Stimulated activated CD4-positive, alpha-beta T cell treated with anti-CD3 and anti-CD28 coated beads, Interleukin-12 subunit alpha, Interleukin-12 subunit beta, amount 100 ng/mL, for 4 hours (primary cell): ENCODE measurements around the gene ZNF414.
A peak's percentile ranks its signal among the peaks of the same experiment; 100 is the strongest.
"Not testable (repeated sequence)": the region's sequence is repeated elsewhere in the genome, so short reads cannot be mapped to it uniquely, and the experiment has no call there.

Experiments used
- DNase-seq: peaks from one replicate; pipeline ENCODE4 v3.0.0-alpha.2; 2020

Gene ZNF414

DNA sequence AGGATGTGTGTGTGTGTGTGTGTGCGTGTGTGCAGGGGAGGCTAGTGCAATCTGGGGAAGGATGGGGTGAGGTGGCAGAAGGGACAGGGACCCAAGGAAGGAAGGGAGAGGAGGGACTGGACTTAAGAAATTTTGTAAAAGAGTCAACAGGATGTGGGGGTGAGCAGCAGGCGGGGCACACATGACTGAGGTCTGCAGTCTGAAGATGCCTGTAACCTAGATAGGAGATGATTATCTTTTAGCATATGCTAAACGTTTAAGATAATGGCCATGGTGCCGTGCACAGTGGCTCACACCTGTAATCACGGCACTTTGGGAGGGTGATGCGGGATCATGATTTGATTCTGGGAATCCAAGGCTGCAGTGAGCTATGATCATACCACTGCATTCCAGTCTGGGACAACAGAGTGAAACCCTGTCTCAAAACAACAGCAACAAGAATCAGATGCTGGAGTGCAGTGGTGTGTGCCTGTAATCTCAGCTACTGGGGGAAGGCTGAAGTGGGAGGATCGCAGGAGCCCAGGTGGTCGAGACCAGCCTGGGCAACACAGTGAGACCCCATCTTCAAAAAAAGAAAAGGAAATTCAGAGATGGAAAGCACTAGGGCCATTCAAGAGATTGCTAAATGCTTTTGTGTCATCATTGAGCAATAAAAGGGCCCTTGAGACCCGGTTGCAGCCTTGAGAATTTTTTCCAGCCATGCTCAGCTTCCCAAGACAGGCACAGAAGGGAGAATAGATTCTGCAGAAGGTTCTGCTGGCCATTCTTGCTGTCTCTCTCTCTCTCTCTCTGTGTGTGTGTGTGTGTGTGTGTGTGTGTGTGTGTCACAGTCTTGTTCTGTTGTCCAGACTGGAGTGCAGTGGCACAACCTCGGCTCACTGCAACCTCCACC is 3.8 kb upstream of the ZNF414 start:
- DNase-seq = no peak

DNA sequence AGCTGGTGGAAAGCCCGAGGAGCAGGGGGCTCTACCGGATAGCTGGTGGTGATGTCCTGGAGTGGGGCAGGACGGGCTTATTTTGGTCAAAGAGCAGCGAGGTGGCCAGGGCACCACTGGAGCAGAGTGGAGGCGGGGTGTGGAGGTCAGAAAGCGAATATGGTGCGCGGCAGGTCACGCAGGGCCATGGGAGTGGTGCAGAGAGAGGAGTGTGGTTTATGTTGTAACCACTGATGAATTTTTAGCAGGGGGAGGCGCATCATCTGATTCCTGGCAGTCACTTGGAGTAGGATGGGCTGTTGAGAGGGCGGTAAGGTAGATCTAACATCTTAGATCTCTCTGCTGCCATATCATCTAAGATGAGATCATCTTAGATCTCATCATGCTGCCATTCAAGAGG is 1.4 kb upstream of the ZNF414 start:
- no peak for DNase-seq

GRCh38 chr19:8514505-8515009 is 590 bp upstream of the ZNF414 start:
- not testable (repeated sequence) for DNase-seq

- no peak for DNase-seq
These were observed 806 bp downstream of the ZNF414 start for GRCh38 chr19:8513036-8513686.

- DNase-seq = no peak
These were observed 1.6 kb downstream of the ZNF414 start for GRCh38 chr19:8512115-8512967.

DNA sequence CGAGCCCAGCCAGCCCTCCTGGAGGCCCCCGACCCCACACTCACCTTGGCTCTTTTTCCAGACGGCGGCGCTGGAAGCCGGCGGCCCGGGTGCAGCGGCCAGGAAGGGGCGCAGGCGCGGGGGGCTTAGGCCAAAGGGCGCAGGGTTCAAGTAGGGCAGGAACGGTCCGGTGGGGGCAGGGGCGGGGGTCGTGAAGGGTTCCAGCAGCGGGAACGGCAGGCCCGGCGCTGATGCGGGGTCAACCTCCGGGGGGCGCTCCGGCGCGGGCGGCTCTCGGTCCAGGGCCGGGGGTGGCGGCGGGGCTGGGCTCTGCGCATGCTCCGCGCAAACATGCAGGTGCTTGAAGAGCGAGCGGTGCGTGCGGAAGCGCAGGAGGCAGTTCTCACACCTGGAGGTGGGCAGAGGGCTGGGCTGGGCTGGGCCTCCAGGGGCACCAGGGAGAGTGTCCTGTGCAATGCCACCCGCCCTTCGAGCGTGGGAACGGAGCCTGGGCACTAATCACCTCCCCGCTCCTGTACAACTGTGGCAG is 2.3 kb downstream of the ZNF414 start:
- DNase-seq = no peak

DNA sequence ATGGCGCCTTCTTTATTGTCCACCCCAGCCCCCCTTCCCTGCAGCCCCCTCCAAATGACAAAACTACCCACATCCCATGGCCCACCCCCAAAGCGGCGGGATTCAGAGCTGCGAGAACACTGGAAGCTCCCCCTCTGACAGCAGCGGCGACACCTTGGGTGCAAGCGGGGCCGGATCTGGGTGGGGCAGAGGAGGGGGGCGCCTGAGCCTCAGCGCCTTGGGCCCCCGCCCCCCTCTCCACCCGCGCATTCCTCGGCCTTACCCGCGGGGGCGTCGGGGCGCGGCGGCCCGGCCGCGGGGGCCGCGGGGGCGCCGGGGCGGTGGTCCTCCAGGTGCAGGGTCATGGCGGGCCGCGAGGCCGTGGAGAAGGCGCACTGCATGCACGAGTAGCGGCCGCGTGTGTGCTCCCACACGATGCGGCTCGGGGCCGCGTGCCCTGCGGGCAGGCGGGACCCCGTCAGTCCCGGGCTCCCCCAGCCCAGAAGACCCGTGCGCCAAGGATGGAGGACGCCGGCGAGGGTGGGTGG is 3.3 kb downstream of the ZNF414 start:
- no peak for DNase-seq

DNA sequence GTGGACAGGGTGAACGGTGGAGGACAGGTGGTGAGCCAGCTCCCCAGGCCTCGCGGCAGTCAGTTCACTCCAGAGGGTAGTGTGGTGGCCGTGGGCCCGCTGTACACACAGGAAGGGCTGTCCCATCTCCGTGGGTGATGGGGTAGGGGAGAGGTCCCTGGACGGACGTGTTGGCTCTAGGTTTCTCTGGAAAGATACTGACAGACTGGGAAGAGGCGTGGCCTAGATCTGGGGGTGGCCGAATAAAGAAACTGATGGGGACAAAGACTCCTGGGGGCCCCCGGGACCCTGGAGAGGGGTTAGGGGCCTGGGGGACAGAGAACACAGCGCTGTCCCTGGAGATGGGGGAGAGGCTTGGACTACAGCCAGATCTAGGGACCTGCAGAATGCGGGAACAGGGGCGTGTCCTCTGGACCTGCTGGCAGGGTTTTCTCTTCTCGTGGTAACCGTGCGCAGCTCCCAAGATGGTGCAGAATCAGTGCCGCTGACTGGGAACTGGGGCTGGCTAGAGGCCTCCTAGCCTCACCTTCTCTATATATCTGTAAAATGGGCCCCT is 7.5 kb downstream of the ZNF414 start:
- DNase-seq = no peak

DNA sequence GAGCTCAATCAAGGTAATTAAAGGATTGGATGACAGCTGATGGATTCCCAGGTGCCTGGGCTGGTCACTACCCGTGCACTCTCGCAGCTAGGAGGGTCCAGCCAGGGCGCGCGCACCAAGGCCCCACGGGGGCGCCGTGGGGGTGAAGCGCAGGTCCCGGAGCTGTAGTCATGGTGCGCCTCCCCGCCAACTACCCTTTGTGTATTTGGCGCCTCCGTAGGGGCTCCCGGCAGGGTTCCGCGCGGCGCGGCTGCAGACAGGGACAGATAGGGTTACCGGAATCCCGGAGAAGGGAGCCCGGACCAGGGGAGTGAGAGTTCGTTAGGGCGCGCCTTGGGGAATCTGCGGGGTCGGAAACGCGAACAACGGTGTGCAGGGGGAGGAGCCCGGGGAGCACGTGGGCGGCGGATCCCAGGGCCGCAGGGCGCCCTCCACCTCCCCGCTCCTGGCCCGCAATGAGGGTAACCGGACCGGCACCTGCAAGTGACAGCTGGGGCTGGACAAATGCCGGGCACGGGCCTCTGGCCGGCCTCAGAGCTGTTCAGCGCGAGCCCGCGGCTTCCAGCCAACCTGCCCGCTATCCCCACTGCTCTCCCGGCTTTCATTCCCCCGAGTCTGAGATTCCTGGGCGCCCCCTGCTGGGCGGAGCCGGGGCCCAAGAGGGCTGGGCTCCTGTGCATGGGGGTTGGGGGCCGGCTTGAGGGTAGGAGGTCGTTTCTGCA is 8.1 kb downstream of the ZNF414 start:
- DNase-seq = peak; percentile 79

- DNase-seq = no peak
These were observed 9.0 kb downstream of the ZNF414 start for GRCh38 chr19:8504919-8505318.

DNA sequence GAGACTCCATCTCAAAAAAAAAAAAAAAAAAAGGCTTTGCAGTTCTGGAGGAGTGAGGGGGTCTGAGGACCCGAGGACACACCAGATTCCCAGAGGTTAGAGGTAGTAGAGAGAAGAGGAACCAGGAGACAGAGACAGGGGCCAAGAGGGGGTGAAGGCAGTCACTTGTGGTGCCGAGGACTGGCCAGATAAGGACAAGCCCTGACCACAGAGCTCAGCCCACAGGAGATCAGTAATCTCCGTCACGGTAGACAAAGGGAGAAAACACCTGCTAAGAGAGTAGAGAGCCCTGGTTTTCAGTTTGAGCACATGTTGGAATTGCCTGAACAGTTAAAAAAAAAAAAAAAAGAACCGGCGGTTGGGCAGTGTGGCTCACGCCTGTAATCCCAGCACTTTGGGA is 9.8 kb downstream of the ZNF414 start:
- DNase-seq = no peak

- no peak for DNase-seq
These were observed 10.5 kb downstream of the ZNF414 start for GRCh38 chr19:8503510-8503909.

DNA sequence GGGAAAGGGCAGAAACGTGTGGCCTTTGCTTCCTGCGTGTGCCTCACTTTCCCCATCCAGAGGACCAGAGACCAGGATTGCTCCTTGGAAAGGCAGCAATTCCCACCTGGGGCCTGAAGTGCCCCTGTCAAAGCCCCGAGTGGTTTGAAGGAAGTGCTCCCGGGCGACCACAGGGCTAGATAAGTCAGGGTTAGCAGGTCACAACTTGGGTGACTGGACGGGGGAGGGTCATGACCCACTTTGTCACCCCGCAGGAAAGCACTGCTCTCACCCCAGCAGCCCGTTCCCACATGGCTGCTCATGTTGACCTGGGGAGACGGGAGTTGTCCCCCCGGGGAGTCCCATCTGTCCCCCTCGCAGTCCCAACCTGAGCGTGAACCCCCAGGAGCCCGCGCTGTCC is 12.0 kb downstream of the ZNF414 start:
- no peak for DNase-seq

GRCh38 chr19:8501516-8501915 is 12.5 kb downstream of the ZNF414 start:
- no peak for DNase-seq

DNA sequence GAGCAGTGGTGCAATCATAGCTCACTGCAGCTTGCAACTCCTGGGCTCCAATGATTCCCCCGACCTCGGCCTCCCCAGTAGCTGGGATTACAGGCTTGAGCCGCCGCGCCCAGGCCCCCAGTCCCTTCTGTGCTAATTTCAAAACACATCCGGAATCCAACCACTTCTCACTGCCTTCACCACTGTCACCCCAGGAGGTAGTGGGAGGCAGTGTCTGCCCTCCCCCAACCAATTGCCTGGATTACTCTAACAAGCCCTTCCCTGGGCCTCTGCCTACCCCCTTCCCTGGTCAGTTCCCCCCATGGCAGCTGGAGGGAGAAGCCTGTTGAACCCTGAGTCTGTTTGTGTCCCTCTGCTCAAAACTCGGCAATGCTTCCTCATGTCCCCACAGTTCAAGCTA is 13.8 kb downstream of the ZNF414 start:
- DNase-seq = no peak

GRCh38 chr19:8499048-8499833 is 14.7 kb downstream of the ZNF414 start:
- DNase-seq = no peak

DNA sequence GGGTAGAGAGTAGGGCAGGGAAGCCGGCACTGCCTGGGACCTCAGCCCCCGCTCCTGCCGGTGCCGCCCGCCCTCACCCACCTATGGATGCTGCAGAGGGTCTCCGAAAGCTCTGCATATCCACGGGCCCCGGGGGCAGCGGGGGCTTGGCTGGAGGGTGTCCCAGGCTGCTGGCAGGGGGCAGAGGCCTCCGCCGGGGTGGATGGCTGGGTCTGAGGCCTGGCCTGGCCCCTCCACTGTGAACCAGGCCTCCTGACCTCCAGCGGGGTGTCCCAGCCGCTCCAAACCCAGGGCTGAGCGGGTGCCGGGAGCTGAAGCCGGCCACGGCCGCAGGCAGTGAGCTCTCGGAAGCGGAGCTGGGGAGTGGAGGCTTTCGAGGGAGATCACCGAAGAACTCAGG is 15.7 kb downstream of the ZNF414 start:
- DNase-seq = no peak

DNA sequence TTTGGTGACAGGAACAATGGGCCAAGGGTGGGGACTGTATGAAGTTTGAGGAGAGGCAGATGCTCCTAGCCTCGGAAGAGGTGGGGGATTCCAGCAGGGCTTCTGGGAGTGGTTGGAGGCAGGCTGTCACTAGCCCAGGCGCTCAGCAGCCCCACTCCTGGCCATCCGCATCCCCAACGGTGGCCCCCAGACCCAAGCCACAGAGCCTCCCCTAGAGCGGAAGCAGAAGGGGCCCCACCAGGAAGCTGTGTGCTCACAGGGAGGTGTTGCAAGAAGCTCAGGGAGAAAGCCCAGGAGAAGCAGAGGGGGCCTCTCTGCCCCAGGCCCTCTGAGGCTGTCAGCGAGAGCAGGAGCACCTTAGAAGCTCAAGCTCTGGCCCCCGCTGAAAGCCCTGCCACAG is 19.8 kb downstream of the ZNF414 start:
- no peak for DNase-seq

- DNase-seq = no peak
These were observed 22.4 kb downstream of the ZNF414 start for GRCh38 chr19:8491574-8491973.

DNA sequence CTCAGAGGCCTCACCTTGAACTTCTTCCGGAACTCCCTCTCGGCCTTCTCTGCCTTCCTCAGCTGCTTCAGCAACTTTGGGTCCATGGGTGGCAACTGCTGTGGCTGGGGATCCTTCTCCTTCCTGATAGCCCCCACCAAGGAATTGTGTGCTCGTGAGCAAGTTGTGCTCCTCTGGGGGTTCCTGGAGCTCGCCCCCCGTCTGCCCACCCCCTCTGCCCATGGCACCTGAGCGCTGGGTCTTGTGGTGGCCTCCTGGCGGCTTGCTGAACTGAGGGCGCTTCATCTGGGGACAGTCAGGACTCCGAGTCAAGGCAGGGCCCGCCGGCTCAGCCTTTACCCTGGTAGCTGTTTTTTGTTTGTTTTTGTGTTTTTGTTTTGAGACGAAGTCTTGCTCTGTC is 23.1 kb downstream of the ZNF414 start:
- no peak for DNase-seq

- no peak for DNase-seq
These were observed 23.6 kb downstream of the ZNF414 start for GRCh38 chr19:8490395-8490760.
